H1 (cell line): ENCODE results near the gene LRP1. TPM values are rescaled to one million over a fixed set of nuclear protein-coding genes. Genes with fewer than 3 reads are reported as not detected.

Source experiments
- CTCF ChIA-PET: fragments of 300-600 bp; sonication (Branson Sonifier 250); formaldehyde crosslinking; loops from one replicate; lab custom pipeline; 2021; ENCODE audit not compliant: partially characterized antibody; lab: Charles Lee
- POLR2A ChIA-PET: fragments of 300-600 bp; sonication (Branson Sonifier 250); formaldehyde crosslinking; loops from one replicate; lab custom pipeline; 2021; ENCODE audit warnings: inconsistent platforms; ENCODE audit not compliant: partially characterized antibody; lab: Charles Lee
- DNase-seq, 2 experiments: peaks; one replicate each; pipeline versions ENCODE4 v3.0.0 to v3.0.0-alpha.2; 2010 to 2022; ENCODE audit warnings: low spot score in 2 of 2, low read depth in 1 of 2, mixed read lengths in 1 of 2
- FAIRE-seq: peaks from 2 replicates; lab custom pipeline; 2011; peaks lifted over from hg19 to GRCh38; lab: Jason Lieb, UNC
- H2AFZ ChIP-seq: 2 replicates; pipeline ENCODE4 v1.8.1; 2012; ENCODE audit warnings: low read length, inconsistent platforms
- H2AK5ac ChIP-seq: 2 replicates; pipeline ENCODE4 v1.6.1; 2013; ENCODE audit warnings: low read depth, low read length
- H2BK120ac ChIP-seq: replicated peaks from 2 replicates; pipeline ENCODE3; 2013; ENCODE audit warnings: low read depth, low read length, inconsistent platforms
- H2BK12ac ChIP-seq: 2 replicates; pipeline ENCODE4 v1.6.1; 2013; ENCODE audit warnings: low read depth, low read length
- H2BK15ac ChIP-seq: 2 replicates; pipeline ENCODE4 v1.6.1; 2013; ENCODE audit warnings: low read length
- H2BK20ac ChIP-seq: 2 replicates; pipeline ENCODE4 v1.6.1; 2013; ENCODE audit warnings: low read length
- H2BK5ac ChIP-seq: 2 replicates; pipeline ENCODE4 v1.6.1; 2013; ENCODE audit warnings: low read depth, low read length
- H3K14ac ChIP-seq: 2 replicates; pipeline ENCODE4 v1.6.1; 2013; ENCODE audit warnings: inconsistent platforms; ENCODE audit not compliant: insufficient read length
- H3K18ac ChIP-seq: 2 replicates; pipeline ENCODE4 v1.6.1; 2013; ENCODE audit warnings: low read length; ENCODE audit errors: extremely low read depth
- H3K23ac ChIP-seq: 2 replicates; pipeline ENCODE4 v1.6.1; 2013; ENCODE audit warnings: inconsistent platforms; ENCODE audit not compliant: insufficient read length
- H3K23me2 ChIP-seq: 2 replicates; pipeline ENCODE4 v1.6.1; 2013; ENCODE audit warnings: low read depth, low read length
- H3K27ac ChIP-seq: 2 replicates; pipeline ENCODE4 v1.6.1; 2011; ENCODE audit warnings: low read depth, low read length, inconsistent platforms
- H3K27me3 ChIP-seq, 4 experiments: replicated peaks in 1 of 4; 1 replicate in 1 of 4; 2 replicates in 3 of 4; pipeline versions ENCODE4 v1.6.1 to v1.8.1; 2011 to 2013; ENCODE audit warnings: low read length in 3 of 4, mild to moderate bottlenecking in 3 of 4, inconsistent platforms in 2 of 4, mixed read lengths in 2 of 4, moderate library complexity in 1 of 4; ENCODE audit not compliant: control insufficient read depth in 3 of 4, insufficient read depth in 3 of 4; ENCODE audit errors: extremely low read depth in 1 of 4
- H3K36me3 ChIP-seq, 4 experiments: 2 replicates each; pipeline versions ENCODE4 v1.6.1 to v1.8.1; 2011 to 2013; ENCODE audit warnings: mild to moderate bottlenecking in 4 of 4, low read length in 3 of 4, moderate library complexity in 2 of 4, control low read depth in 1 of 4, inconsistent platforms in 1 of 4; ENCODE audit not compliant: insufficient read depth in 4 of 4, control insufficient read depth in 2 of 4
- H3K4ac ChIP-seq: replicated peaks from 2 replicates; pipeline ENCODE3; 2013; ENCODE audit warnings: low read length, low read depth, mixed read lengths, inconsistent platforms; ENCODE audit not compliant: insufficient read length
- H3K4me1 ChIP-seq, 4 experiments: replicated peaks in 1 of 4; 1 replicate in 1 of 4; 2 replicates in 3 of 4; pipeline versions ENCODE4 v1.6.1 to v1.8.1; 2011 to 2013; ENCODE audit warnings: low read length in 3 of 4, inconsistent platforms in 2 of 4, mixed read lengths in 1 of 4; ENCODE audit not compliant: insufficient read depth in 4 of 4, control insufficient read depth in 3 of 4
- H3K4me2 ChIP-seq, 2 experiments: 2 replicates each; pipeline versions ENCODE4 v1.6.1 to v1.8.1; 2011 to 2013; ENCODE audit warnings: low read depth in 2 of 2, low read length in 2 of 2, control low read depth in 1 of 2, inconsistent platforms in 1 of 2, mild to moderate bottlenecking in 1 of 2; ENCODE audit not compliant: insufficient read depth in 1 of 2
- H3K4me3 ChIP-seq, 4 experiments: fragments of 200-600, 300-600 bp in 1 of 4; sonication (generic), shearing (Covaris generic), sonication (Bioruptor Twin) in 1 of 4; 2 replicates each; pipeline versions ENCODE4 v1.5.1 to v1.8.1; 2011 to 2016; ENCODE audit warnings: low read length in 4 of 4, low read depth in 3 of 4, control low read depth in 2 of 4, inconsistent platforms in 2 of 4, mild to moderate bottlenecking in 2 of 4, mixed read lengths in 1 of 4, moderate library complexity in 1 of 4; ENCODE audit not compliant: insufficient read depth in 2 of 4; ENCODE audit errors: extremely low read depth in 1 of 4
- H3K56ac ChIP-seq: replicated peaks from 2 replicates; pipeline ENCODE3; 2013; ENCODE audit warnings: low read depth, mild to moderate bottlenecking, mixed read lengths, low read length, inconsistent platforms; ENCODE audit not compliant: insufficient read length
- H3K79me1 ChIP-seq: 2 replicates; pipeline ENCODE4 v1.6.1; 2013; ENCODE audit warnings: low read depth, low read length, control low read depth
- H3K79me2 ChIP-seq, 2 experiments: 2 replicates each; pipeline versions ENCODE4 v1.6.1 to v1.8.1; 2012 to 2013; ENCODE audit warnings: low read length in 2 of 2, mild to moderate bottlenecking in 2 of 2, inconsistent platforms in 1 of 2; ENCODE audit not compliant: insufficient read depth in 2 of 2, control insufficient read depth in 1 of 2
- H3K9ac ChIP-seq, 4 experiments: replicated peaks in 1 of 4; 1 replicate in 1 of 4; 2 replicates in 3 of 4; pipeline versions ENCODE4 v1.6.1 to v1.8.1; 2011 to 2013; ENCODE audit warnings: low read depth in 3 of 4, low read length in 3 of 4, control low read depth in 2 of 4, mild to moderate bottlenecking in 2 of 4, moderate library complexity in 2 of 4, inconsistent platforms in 1 of 4; ENCODE audit errors: extremely low read depth in 1 of 4
- H3K9me3 ChIP-seq, 2 experiments: 2 replicates each; pipeline versions ENCODE4 v1.6.1 to v1.8.1; 2012 to 2013; ENCODE audit warnings: mild to moderate bottlenecking in 2 of 2, moderate library complexity in 2 of 2, control low read depth in 1 of 2, inconsistent platforms in 1 of 2, low read depth in 1 of 2, low read length in 1 of 2, mixed read lengths in 1 of 2; ENCODE audit not compliant: insufficient read depth in 2 of 2
- H4K20me1 ChIP-seq, 2 experiments: replicated peaks in 1 of 2; 2 replicates each; pipeline versions ENCODE3 to v1.8.1; 2011 to 2013; ENCODE audit warnings: inconsistent platforms in 2 of 2, low read length in 2 of 2, mild to moderate bottlenecking in 1 of 2; ENCODE audit not compliant: insufficient read depth in 2 of 2, control insufficient read depth in 1 of 2
- H4K5ac ChIP-seq: 2 replicates; pipeline ENCODE4 v1.6.1; 2013; ENCODE audit warnings: low read length, low read depth, mixed read lengths, inconsistent platforms; ENCODE audit not compliant: insufficient read length
- H4K8ac ChIP-seq: 2 replicates; pipeline ENCODE4 v1.8.0; 2013; ENCODE audit warnings: mild to moderate bottlenecking, moderate library complexity, low read length, inconsistent platforms; ENCODE audit not compliant: insufficient read depth; ENCODE audit errors: extremely low read depth
- H4K91ac ChIP-seq: replicated peaks from 2 replicates; pipeline ENCODE3; 2013; ENCODE audit warnings: low read length, mixed read lengths, inconsistent platforms; ENCODE audit not compliant: insufficient read length
- ASH2L ChIP-seq: fragments of 200-600, 300-600 bp; sonication (generic); IDR thresholded peaks from one replicate; pipeline ENCODE4 v1.7.1; 2017; ENCODE audit warnings: low read length
- CHD2 ChIP-seq: IDR thresholded peaks from 2 replicates; pipeline ENCODE4 v1.6.1; 2012; ENCODE audit warnings: low read length, improper control_type of control experiment
- KDM1A ChIP-seq: fragments of 200-600, 300-600 bp; sonication (generic); IDR thresholded peaks from 2 replicates; pipeline ENCODE4 v1.7.1; 2016; ENCODE audit warnings: mild to moderate bottlenecking, low read length, borderline replicate concordance
- RBBP5 ChIP-seq: IDR thresholded peaks from 2 replicates; pipeline ENCODE4 v1.7.1; 2012; ENCODE audit warnings: low read depth, mild to moderate bottlenecking, inconsistent platforms, low read length, moderate library complexity, borderline replicate concordance
- SAP30 ChIP-seq: fragments of 300-600 bp; sonication (generic); IDR thresholded peaks from 2 replicates; pipeline ENCODE4 v1.7.1; 2012; ENCODE audit warnings: low read length, moderate library complexity, mild to moderate bottlenecking, inconsistent platforms; ENCODE audit not compliant: insufficient read depth, insufficient replicate concordance
- SIN3A ChIP-seq, 2 experiments: IDR thresholded peaks in 1 of 2; conservative IDR thresholded peaks in 1 of 2; 2 replicates each; pipeline ENCODE4 v1.6.1; 2011 to 2012; ENCODE audit warnings: low read length in 2 of 2, improper control_type of control experiment in 1 of 2, low read depth in 1 of 2, mild to moderate bottlenecking in 1 of 2
- TAF7 ChIP-seq: optimal IDR thresholded peaks from 2 replicates; pipeline ENCODE3; 2011; ENCODE audit warnings: low read depth, mild to moderate bottlenecking, inconsistent platforms, low read length, moderate library complexity, borderline replicate concordance
- TCF12 ChIP-seq: IDR thresholded peaks from 2 replicates; pipeline ENCODE4 v1.6.1; 2011; ENCODE audit warnings: low read depth, mild to moderate bottlenecking, low read length
- WGBS, 2 experiments: shearing (Covaris generic) in 1 of 2; methylation state at CpG; one replicate each; pipeline versions ENCODE4 v1.1.6 to v1.1.7; 2013 to 2015; ENCODE audit warnings: low lambda C conversion rate in 2 of 2, mixed read lengths in 2 of 2, inconsistent platforms in 1 of 2, low coverage in 1 of 2, missing lambda C conversion rate in 1 of 2; ENCODE audit not compliant: insufficient replicate concordance in 2 of 2, insufficient coverage in 1 of 2, insufficient read length in 1 of 2; ENCODE audit errors: extremely low coverage in 1 of 2, missing lambda C conversion rate in 1 of 2; 5-methylcytosine and 5-hydroxymethylcytosine counted together
- polyA plus RNA-seq, 7 experiments: library from polyadenylated mRNA; depleted of rRNA in 3 of 7; stranded (reverse) in 5 of 7; unstranded in 2 of 7; fragments of >200 nt in 5 of 7; fragments of 200-250 nt in 2 of 7; gene quantifications; 1 replicate in 5 of 7; 2 replicates in 1 of 7; 4 replicates in 1 of 7; pipeline versions ENCODE4 v1.2.1 to v1.2.3, GENCODE V29; 2011 to 2013; ENCODE audit warnings: missing spikeins in 2 of 7, mixed read lengths in 2 of 7
- total RNA-seq: library from RNA; stranded (reverse); fragmentation: NEBNext Ultra II Directional; extraction: Animal tissue kit (Norgen Biotek cat#: 25700); gene quantifications from 2 replicates; pipeline ENCODE4 v1.2.1, GENCODE V29; 2021

LRP1 gene
- total and polyA plus RNA-seq, 2 of the 8 experiments (the other 6 are each of a cell fraction or from before 2014, with no cell fraction given): 35.3 to 92.5 TPM

GRCh38 chr12:57135527-57136326 is 7.4 kb downstream of the LRP1 start:
- H3K27ac ChIP-seq: peak overlapping the region; percentile 78
- H3K9me3 ChIP-seq: no peaks in the 10 kb centered on the region
- H3K56ac ChIP-seq: no peak overlapping the region
- peaks cover 22 to 53% (median 30%) of the 10 kb centered on the region in 4 experiments for H3K4me1 ChIP-seq
- H3K4ac ChIP-seq: no peak overlapping the region
- no peaks in the 10 kb centered on the region for H3K27me3 ChIP-seq
- CTCF ChIA-PET: interaction anchor here (0.6 to 6.5 kb wide), 14 partner anchors 10 to 1295 kb away, joined by 3 to 76 read pairs (median 5); partner anchors contain the start of gene LRP1-AS
- H3K79me1 ChIP-seq: peaks cover 21% of the 10 kb centered on the region
- H4K20me1 ChIP-seq: peaks cover 9 to 18% of the 10 kb centered on the region in 2 experiments
- no peaks in the 10 kb centered on the region for H3K23me2 ChIP-seq
- 0 out of 2 replicates have a peak overlapping the region, but pooled peaks have one; percentile 9 for H2BK12ac ChIP-seq
- TF ChIP-seq KDM1A (peak; percentile 91; the same call in 1 of the 2 replicates), SIN3A (conservative IDR thresholded peaks at IDR 0.05 in 1 of 2, IDR thresholded peaks at IDR 0.05 in 1 of 2; ENCODE audit: low read depth in 1 of 2, low read length in 2 of 2) (peak in 1 of 2 experiments; percentile 77; a peak in 2 of 4 replicates), SAP30 (no peak), CHD2 (peak; percentile 48; the same call in 1 of the 2 replicates), RBBP5 (0 out of 2 replicates have a peak, but pooled peaks have one; percentile 22), TCF12 (peak; percentile 83; the same call in 1 of the 2 replicates), ASH2L (peak; percentile 37), TAF7 (no peak)
- POLR2A ChIA-PET: interaction anchor here (0.6 to 5.6 kb wide), 24 partner anchors 8 to 1053 kb away, joined by 3 to 38 read pairs (median 4); partner anchors contain the start of genes DTX3, LRP1, LRP1-AS and SHMT2
- H2BK5ac ChIP-seq: peak overlapping the region; percentile 83; the same call in 1 of the 2 replicates
- H2AK5ac ChIP-seq: peak overlapping the region; percentile 47; the same call in 1 of the 2 replicates
- no peak overlapping the region for H2BK20ac ChIP-seq
- H4K5ac ChIP-seq: peak overlapping the region; percentile 28
- H3K79me2 ChIP-seq: peaks cover 3 to 74% of the 10 kb centered on the region in 2 experiments; a peak in 2 of 4 replicates
- H4K8ac ChIP-seq: peak overlapping the region; percentile 77; the same call in 1 of the 2 replicates
- H3K4me3 ChIP-seq: peak overlapping the region in 1 of 4 experiments; percentile 47; a peak in 4 of 8 replicates
- peak overlapping the region; percentile 60 for H3K18ac ChIP-seq
- H3K36me3 ChIP-seq: peaks cover 12 to 29% (median 20%) of the 10 kb centered on the region in 4 experiments
- H2BK15ac ChIP-seq: 0 out of 2 replicates have a peak overlapping the region, but pooled peaks have one; percentile 29
- FAIRE-seq: no peak
- peak overlapping the region in 2 of 4 experiments; percentile 1 to 14; a peak in 1 of 7 replicates for H3K9ac ChIP-seq
- no peak overlapping the region for H3K14ac ChIP-seq
- H3K4me2 ChIP-seq: peak overlapping the region; percentile 58 to 72
- H2BK120ac ChIP-seq: no peak overlapping the region
- H2AFZ ChIP-seq: no peak overlapping the region
- WGBS, 2 experiments: 57% methylated on average over 14 of the region's 18 CpGs; no CpG with 5 or more reads in 1 of the 2 experiments
- H4K91ac ChIP-seq: peak overlapping the region; percentile 51
- H3K23ac ChIP-seq: no peak overlapping the region
- no peak for DNase-seq
